Endodermal cell (in vitro differentiated cells): ENCODE data around the gene MTR. TPM values are rescaled to one million over a fixed set of nuclear protein-coding genes. Genes with fewer than 3 reads are reported as not detected.

Experiments used
- DNase-seq: peaks from one replicate; pipeline ENCODE4 v3.0.0-alpha.2; 2017
- H3K27ac ChIP-seq: 2 replicates; pipeline ENCODE4 v1.5.1; 2013; ENCODE audit warnings: mild to moderate bottlenecking, low read depth, low read length, moderate library complexity
- H3K27me3 ChIP-seq: 2 replicates; pipeline ENCODE4 v1.6.1; 2013; ENCODE audit warnings: mild to moderate bottlenecking, low read length, moderate library complexity; ENCODE audit not compliant: insufficient read depth, control insufficient read depth, poor library complexity, severe bottlenecking
- H3K36me3 ChIP-seq: 2 replicates; pipeline ENCODE4 v1.7.0; 2013; ENCODE audit warnings: mild to moderate bottlenecking, low read length, moderate library complexity; ENCODE audit not compliant: control insufficient read depth, insufficient read depth
- H3K4me1 ChIP-seq: one replicate; pipeline ENCODE4 v1.7.0; 2013; ENCODE audit warnings: low read length; ENCODE audit not compliant: control insufficient read depth, insufficient read depth
- H3K4me3 ChIP-seq: 2 replicates; pipeline ENCODE4 v1.5.1; 2013; ENCODE audit warnings: mild to moderate bottlenecking, low read length, moderate library complexity
- H3K9ac ChIP-seq: 2 replicates; pipeline ENCODE4 v1.6.1; 2013; ENCODE audit warnings: mild to moderate bottlenecking, low read length, moderate library complexity; ENCODE audit not compliant: poor library complexity, severe bottlenecking; ENCODE audit errors: extremely low read depth
- H3K9me3 ChIP-seq: 2 replicates; pipeline ENCODE4 v1.6.1; 2013; ENCODE audit warnings: mild to moderate bottlenecking, low read length, moderate library complexity; ENCODE audit not compliant: control insufficient read depth
- H3K27ac Mint-ChIP-seq: 2 replicates; pipeline ENCODE4 v1.8.0; 2020; ENCODE audit warnings: mixed read lengths
- H3K27me3 Mint-ChIP-seq: 2 replicates; pipeline ENCODE4 v1.8.0; 2021; ENCODE audit warnings: mild to moderate bottlenecking, mixed read lengths; ENCODE audit not compliant: insufficient read depth
- H3K36me3 Mint-ChIP-seq: 2 replicates; pipeline ENCODE4 v1.8.0; 2020; ENCODE audit warnings: low read depth, mixed read lengths
- H3K4me1 Mint-ChIP-seq: 2 replicates; pipeline ENCODE4 v1.8.0; 2020; ENCODE audit warnings: mixed read lengths
- H3K4me3 Mint-ChIP-seq: 2 replicates; pipeline ENCODE4 v1.8.0; 2020; ENCODE audit warnings: mild to moderate bottlenecking, moderate library complexity, mixed read lengths
- H3K9me3 Mint-ChIP-seq: 2 replicates; pipeline ENCODE4 v1.8.0; 2020; ENCODE audit warnings: mild to moderate bottlenecking, mixed read lengths
- WGBS, 2 experiments: methylation state at CpG; one replicate each; pipeline versions ENCODE4 v1.1.5 to v1.1.7; 2013; ENCODE audit warnings: missing lambda C conversion rate in 2 of 2, mixed read lengths in 1 of 2; ENCODE audit not compliant: insufficient coverage in 1 of 2, insufficient read length in 1 of 2; 5-methylcytosine and 5-hydroxymethylcytosine counted together
- total RNA-seq, 2 donors: library from RNA; stranded (reverse); fragmentation: NEBNext Ultra II Directional in 1 of 2; extraction: Animal tissue kit (Norgen Biotek cat#: 25700) in 1 of 2; gene quantifications; 2 replicates in 1 of 2; 3 replicates in 1 of 2; pipeline ENCODE4 v1.2.1, GENCODE V29; 2021
- TF ChIP-seq, protein P1 (sequence below): fragments of 200-600 bp; sonication (generic); conservative IDR thresholded peaks from 2 replicates; pipeline ENCODE4 v1.5.0; 2021; ENCODE audit warnings: antibody characterized with exemption, mild to moderate bottlenecking

The MTR gene
- total RNA-seq, 2 donors from 2014 or later, result 28.5 to 29.5 TPM

- DNase-seq, result no peak
Measured at GRCh38 chr1:236821091-236821627, 26.1 kb downstream of the MTR start.

DNA sequence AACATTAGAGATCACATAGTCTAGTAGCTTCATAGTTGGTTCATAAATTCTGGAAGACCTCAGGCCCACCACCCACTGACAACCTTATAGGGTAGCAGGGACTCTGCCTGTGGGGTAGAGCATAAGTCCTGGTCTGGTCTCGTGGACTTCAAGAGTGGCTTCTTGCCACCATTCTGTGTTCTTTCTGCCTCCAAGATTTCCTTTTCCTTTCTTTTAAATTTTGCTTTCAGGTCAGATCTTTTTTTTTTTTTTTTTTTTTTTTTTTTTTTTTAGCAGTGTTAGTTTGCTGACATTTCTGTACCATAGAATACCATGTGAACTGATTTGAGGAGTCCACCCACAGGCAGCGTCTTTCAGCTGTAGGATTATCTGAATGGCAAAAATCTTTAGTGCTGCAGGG lies 28.5 kb downstream of the MTR start:
- Mint-ChIP-seq H3K4me3 (no peak overlapping the region), H3K36me3 (peaks cover 38% of the 10 kb centered on the region), H3K27ac (no peak overlapping the region), H3K27me3 (no peaks in the 10 kb centered on the region), H3K9me3 (no peaks in the 10 kb centered on the region), H3K4me1 (no peaks in the 10 kb centered on the region)
- peaks cover 19% of the 10 kb centered on the region for H3K36me3 ChIP-seq
- no peak for DNase-seq
- no peak overlapping the region for H3K27ac ChIP-seq
- H3K9me3 ChIP-seq, result no peaks in the 10 kb centered on the region
- no peaks in the 10 kb centered on the region for H3K27me3 ChIP-seq
- no peak overlapping the region for H3K4me3 ChIP-seq
- 91% methylated on average over 2 of the region's 2 CpGs; no CpG with 5 or more reads in 1 of the 2 experiments for WGBS, 2 experiments
- H3K4me1 ChIP-seq, result no peaks in the 10 kb centered on the region
- TF ChIP-seq, protein P1, sequence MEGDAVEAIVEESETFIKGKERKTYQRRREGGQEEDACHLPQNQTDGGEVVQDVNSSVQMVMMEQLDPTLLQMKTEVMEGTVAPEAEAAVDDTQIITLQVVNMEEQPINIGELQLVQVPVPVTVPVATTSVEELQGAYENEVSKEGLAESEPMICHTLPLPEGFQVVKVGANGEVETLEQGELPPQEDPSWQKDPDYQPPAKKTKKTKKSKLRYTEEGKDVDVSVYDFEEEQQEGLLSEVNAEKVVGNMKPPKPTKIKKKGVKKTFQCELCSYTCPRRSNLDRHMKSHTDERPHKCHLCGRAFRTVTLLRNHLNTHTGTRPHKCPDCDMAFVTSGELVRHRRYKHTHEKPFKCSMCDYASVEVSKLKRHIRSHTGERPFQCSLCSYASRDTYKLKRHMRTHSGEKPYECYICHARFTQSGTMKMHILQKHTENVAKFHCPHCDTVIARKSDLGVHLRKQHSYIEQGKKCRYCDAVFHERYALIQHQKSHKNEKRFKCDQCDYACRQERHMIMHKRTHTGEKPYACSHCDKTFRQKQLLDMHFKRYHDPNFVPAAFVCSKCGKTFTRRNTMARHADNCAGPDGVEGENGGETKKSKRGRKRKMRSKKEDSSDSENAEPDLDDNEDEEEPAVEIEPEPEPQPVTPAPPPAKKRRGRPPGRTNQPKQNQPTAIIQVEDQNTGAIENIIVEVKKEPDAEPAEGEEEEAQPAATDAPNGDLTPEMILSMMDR, result no peak
- no peak overlapping the region for H3K9ac ChIP-seq

More at GRCh38 chr1:236821091-236821627, 26.1 kb downstream of the MTR start:
- TF ChIP-seq, protein P1, result no peak
- Mint-ChIP-seq H3K36me3 (peaks cover 45% of the 10 kb centered on the region), H3K27me3 (no peaks in the 10 kb centered on the region), H3K4me1 (peaks cover 6% of the 10 kb centered on the region), H3K9me3 (no peaks in the 10 kb centered on the region), H3K4me3 (no peak overlapping the region), H3K27ac (no peak overlapping the region)
- 68 to 70% methylated on average over 6 of the region's 6 CpGs for WGBS, 2 experiments
- no peak overlapping the region for H3K27ac ChIP-seq
- peaks cover 21% of the 10 kb centered on the region for H3K36me3 ChIP-seq
- H3K9ac ChIP-seq, result no peak overlapping the region
- no peaks in the 10 kb centered on the region for H3K9me3 ChIP-seq
- H3K27me3 ChIP-seq, result no peaks in the 10 kb centered on the region
- no peak overlapping the region for H3K4me3 ChIP-seq
- H3K4me1 ChIP-seq, result peaks cover 4% of the 10 kb centered on the region

GRCh38 chr1:236829085-236829484 lies 34.0 kb downstream of the MTR start:
- Histone ChIP-seq H3K4me3 (no peak overlapping the region), H3K9me3 (no peaks in the 10 kb centered on the region), H3K27ac (no peak overlapping the region), H3K36me3 (peaks cover 39% of the 10 kb centered on the region), H3K4me1 (no peaks in the 10 kb centered on the region), H3K27me3 (no peaks in the 10 kb centered on the region), H3K9ac (no peak overlapping the region)
- Mint-ChIP-seq H3K9me3 (no peaks in the 10 kb centered on the region), H3K4me1 (peaks cover 2% of the 10 kb centered on the region), H3K4me3 (no peak overlapping the region), H3K36me3 (peaks cover 21% of the 10 kb centered on the region), H3K27ac (no peak overlapping the region), H3K27me3 (no peaks in the 10 kb centered on the region)
- DNase-seq, result no peak
- WGBS, 2 experiments, result 92 to 100% methylated on average over 1 to 3 of the region's 3 CpGs
- TF ChIP-seq, protein P1, result no peak
